ENCODE results near the gene TAS1R3. TPM values are rescaled to one million over a fixed set of nuclear protein-coding genes. Genes with fewer than 3 reads are reported as not detected.

The TAS1R3 gene
- total RNA-seq, 1 experiment from 2014 or later: 0.22 TPM

- Mint-ChIP-seq H3K36me3 (no peaks in the 10 kb centered on the region), H3K27ac (no peak overlapping the region), H3K9me3 (no peaks in the 10 kb centered on the region), H3K4me1 (peaks cover 29% of the 10 kb centered on the region), H3K27me3 (ENCODE audit: low read depth) (peaks cover 17% of the 10 kb centered on the region), H3K4me3 (peak overlapping the region; percentile 73)
- ATAC-seq (no peak), DNase-seq (ENCODE audit: low spot score) (no peak)
- ChIA-PET POLR2A (interaction anchor here (0.6 to 1.1 kb wide), 5 partner anchors 17 to 484 kb away, joined by 3 to 5 read pairs (median 4); no protein-coding TSS in a partner anchor), CTCF (interaction anchor here (0.6 to 1.5 kb wide), 11 partner anchors 9 to 150 kb away, joined by 3 to 6 read pairs (median 3); partner anchors contain the start of gene AURKAIP1)
- TF ChIP-seq ZSCAN18 (CRISPR knock-in tag; IDR thresholded peaks at IDR 0.05) (0 out of 2 replicates have a peak, but pooled peaks have one; percentile 19), E2F4 (CRISPR knock-in tag; IDR thresholded peaks at IDR 0.05; ENCODE audit: borderline replicate concordance, low read depth) (0 out of 2 replicates have a peak, but pooled peaks have one; percentile 24), ZNF423 (CRISPR knock-in tag; IDR thresholded peaks at IDR 0.05) (0 out of 2 replicates have a peak, but pooled peaks have one; percentile 4), TP53 (CRISPR knock-in tag; IDR thresholded peaks at IDR 0.05) (peak; percentile 7; the same call in 1 of the 2 replicates), MYBL2 (CRISPR knock-in tag; IDR thresholded peaks at IDR 0.05) (0 out of 2 replicates have a peak, but pooled peaks have one; percentile 37), E2F5 (CRISPR knock-in tag; IDR thresholded peaks at IDR 0.05) (0 out of 2 replicates have a peak, but pooled peaks have one; percentile 36), ZNF532 (CRISPR knock-in tag; IDR thresholded peaks at IDR 0.05; ENCODE audit: borderline replicate concordance) (no peak), TCF7 (CRISPR knock-in tag; IDR thresholded peaks at IDR 0.05; ENCODE audit: low read depth) (0 out of 2 replicates have a peak, but pooled peaks have one; percentile 54), TEAD4 (CRISPR knock-in tag; IDR thresholded peaks at IDR 0.05) (no peak), CDX4 (CRISPR knock-in tag; IDR thresholded peaks at IDR 0.05; ENCODE audit: borderline replicate concordance) (no peak), NR1H2 (CRISPR knock-in tag; IDR thresholded peaks at IDR 0.05) (no peak), AR (CRISPR knock-in tag; IDR thresholded peaks at IDR 0.05) (0 out of 2 replicates have a peak, but pooled peaks have one; percentile 41), NFYB (CRISPR knock-in tag; conservative IDR thresholded peaks at IDR 0.05; ENCODE audit: low read depth) (0 out of 2 replicates have a peak, but pooled peaks have one; percentile 27), CREM (CRISPR knock-in tag; IDR thresholded peaks at IDR 0.05) (0 out of 2 replicates have a peak, but pooled peaks have one; percentile 48), ZBTB21 (CRISPR knock-in tag; IDR thresholded peaks at IDR 0.05; ENCODE audit: borderline replicate concordance) (no peak), MAX (CRISPR knock-in tag; IDR thresholded peaks at IDR 0.05) (peak; percentile 39; the same call in 1 of the 2 replicates), JAZF1 (CRISPR knock-in tag; IDR thresholded peaks at IDR 0.05) (no peak), EMX1 (CRISPR knock-in tag; IDR thresholded peaks at IDR 0.05) (peak; percentile 44; the same call in 1 of the 2 replicates), RELA (CRISPR knock-in tag; IDR thresholded peaks at IDR 0.05; ENCODE audit: borderline replicate concordance) (no peak), ZNF281 (CRISPR knock-in tag; IDR thresholded peaks at IDR 0.05) (no peak)
Measured at GRCh38 chr1:1354271-1355247, 23.5 kb downstream of the TAS1R3 start.

Measured in WTC11 (cell line).